Transverse colon (tissue), 4 donors: Measurements from ENCODE around the gene PF4V1.

Source experiments
- CTCF ChIP-seq, 5 experiments: fragments of 200-600 bp in 3 of 5; fragments of 450-650 bp in 2 of 5; sonication (generic) in 3 of 5; IDR thresholded peaks; 1 replicate in 2 of 5; 2 replicates in 3 of 5; pipeline ENCODE4 v1.5.1; 2016 to 2017; ENCODE audit warnings: antibody characterized with exemption in 5 of 5, inconsistent platforms in 3 of 5, mild to moderate bottlenecking in 2 of 5, moderate library complexity in 1 of 5
- EP300 ChIP-seq: sonication (generic); formaldehyde crosslinking; IDR thresholded peaks from one replicate; pipeline ENCODE4 v1.6.1; 2017; ENCODE audit warnings: antibody characterized with exemption, low read depth
- POLR2A ChIP-seq: fragments of 450-650 bp; IDR thresholded peaks from one replicate; pipeline ENCODE4 v1.6.1; 2016; ENCODE audit warnings: antibody characterized with exemption, mild to moderate bottlenecking, moderate library complexity
- POLR2AphosphoS5 ChIP-seq, 3 donors: sonication (generic); formaldehyde crosslinking; IDR thresholded peaks; one replicate each; pipeline ENCODE4 v1.6.1; 2016; ENCODE audit warnings: antibody characterized with exemption in 3 of 3

- TF ChIP-seq POLR2A (no peak), CTCF (IDR thresholded peaks at IDR 0.05) (no peak), EP300 (no peak), POLR2AphosphoS5 (IDR thresholded peaks at IDR 0.05) (no peak)
These were observed 14.0 kb upstream of the PF4V1 start for GRCh38 chr4:73839071-73839470.
